Measurements from ENCODE around the gene ARID3B.
A peak's percentile ranks its signal among the peaks of the same experiment; 100 is the strongest.

The ARID3B gene

GRCh38 chr15:74632601-74633000 lies 91.6 kb downstream of the ARID3B start:
- no peak for TF ChIP-seq CTCF (IDR thresholded peaks at IDR 0.05; ENCODE audit: control extremely low read depth, extremely low read depth, low read depth, missing control alignments)
- no peak for DNase-seq (ENCODE audit: extremely low spot score)
- POLR2A ChIA-PET, result interaction anchor here (0.9 to 1.1 kb wide), 2 partner anchors 15 to 136 kb away, joined by 3 to 4 read pairs; no protein-coding TSS in a partner anchor
- CTCF ChIA-PET, result interaction anchor here (0.7 to 36.2 kb wide), 33 partner anchors 8 to 362 kb away, joined by 3 to 690 read pairs (median 4); partner anchors contain the start of genes CLK3, CSK, CYP11A1 and SCAMP5

GRCh38 chr15:74633781-74634180 lies 92.8 kb downstream of the ARID3B start:
- no peak for DNase-seq (ENCODE audit: extremely low spot score)
- ChIA-PET CTCF (interaction anchor here (0.9 to 36.2 kb wide), 22 partner anchors 14 to 322 kb away, joined by 3 to 690 read pairs (median 5); partner anchors contain the start of genes CLK3 and CSK), POLR2A (no interaction called here)
- TF ChIP-seq CTCF (IDR thresholded peaks at IDR 0.05; ENCODE audit: control extremely low read depth, extremely low read depth, low read depth, missing control alignments), result no peak

GRCh38 chr15:74635228-74635627 lies 94.2 kb downstream of the ARID3B start:
- ChIA-PET CTCF (interaction anchor here (0.6 to 36.2 kb wide), 38 partner anchors 12 to 322 kb away, joined by 3 to 690 read pairs (median 4); partner anchors contain the start of genes CLK3, CSK, EDC3 and RPP25), POLR2A (interaction anchor here (0.6 kb wide), 1 partner anchor 336 kb away, joined by 9 read pairs; no protein-coding TSS in a partner anchor)
- TF ChIP-seq CTCF (IDR thresholded peaks at IDR 0.05; ENCODE audit: control extremely low read depth, extremely low read depth, low read depth, missing control alignments), result peak; percentile 86
- DNase-seq (ENCODE audit: extremely low spot score), result peak; percentile 77

GRCh38 chr15:74636984-74637383 lies 96.0 kb downstream of the ARID3B start:
- ChIA-PET POLR2A (interaction anchor here (0.6 kb wide), 1 partner anchor 147 kb away, joined by 3 read pairs; no protein-coding TSS in a partner anchor), CTCF (interaction anchor here (0.7 to 36.2 kb wide), 13 partner anchors 10 to 323 kb away, joined by 3 to 690 read pairs (median 16); partner anchors contain the start of genes CLK3 and CSK)
- no peak for TF ChIP-seq CTCF (IDR thresholded peaks at IDR 0.05; ENCODE audit: control extremely low read depth, extremely low read depth, low read depth, missing control alignments)
- DNase-seq (ENCODE audit: extremely low spot score), result no peak

GRCh38 chr15:74641151-74641550 lies 100.1 kb downstream of the ARID3B start:
- POLR2A ChIA-PET, result no interaction called here
- no peak for DNase-seq (ENCODE audit: extremely low spot score)
- TF ChIP-seq CTCF (IDR thresholded peaks at IDR 0.05; ENCODE audit: control extremely low read depth, extremely low read depth, low read depth, missing control alignments), result no peak
- CTCF ChIA-PET, result interaction anchor here (0.7 to 36.2 kb wide), 9 partner anchors 11 to 267 kb away, joined by 3 to 690 read pairs (median 4); partner anchors contain the start of gene CSK

- TF ChIP-seq CTCF (IDR thresholded peaks at IDR 0.05; ENCODE audit: control extremely low read depth, extremely low read depth, low read depth, missing control alignments), result no peak
- DNase-seq (ENCODE audit: extremely low spot score), result no peak
- ChIA-PET POLR2A (no interaction called here), CTCF (interaction anchor here (3.5 to 36.2 kb wide), 2 partner anchors 12 to 134 kb away, joined by 40 to 690 read pairs; partner anchors contain the start of gene CSK)
Observed at GRCh38 chr15:74642348-74642733, 101.3 kb downstream of the ARID3B start.
